IMR-90 (cell line): ENCODE measurements around the gene MT1A. TPM values are rescaled to one million over a fixed set of nuclear protein-coding genes. Genes with fewer than 3 reads are reported as not detected.

Experiments
- ATAC-seq: fragments of 200-7000 bp; cut with Tn5 transposase; 2 replicates; pipeline ENCODE4 v1.9.1; 2020; ENCODE audit warnings: low read depth, mild to moderate bottlenecking, moderate library complexity
- BruUV-seq: library from RNA; stranded (reverse); fragments of 400-500 nt; replicated peaks from 2 replicates; lab custom pipeline; 2021; lab: Mats Ljungman, UMichigan
- CTCF ChIA-PET: fragments of 300-600 bp; formaldehyde crosslinking; extraction: SDS; loops from one replicate; lab custom pipeline; 2021; ENCODE audit warnings: antibody characterized with exemption; lab: Yijun Ruan, JAX
- POLR2A ChIA-PET: fragments of 300-600 bp; sonication (Branson Sonifier 250); formaldehyde crosslinking; loops from one replicate; lab custom pipeline; 2022; ENCODE audit warnings: antibody characterized with exemption; ENCODE audit not compliant: unreplicated experiment; lab: Charles Lee
- DNase-seq: peaks from one replicate; pipeline ENCODE4 v3.0.0; 2013
- H2AFZ ChIP-seq: replicated peaks from 2 replicates; pipeline ENCODE3; 2013; ENCODE audit warnings: low read length, mild to moderate bottlenecking; ENCODE audit not compliant: poor library complexity
- H2AK5ac ChIP-seq: 2 replicates; pipeline ENCODE4 v1.6.1; 2013; ENCODE audit warnings: low read depth, low read length, inconsistent platforms
- H2AK9ac ChIP-seq: replicated peaks from 2 replicates; pipeline ENCODE3; 2013; ENCODE audit warnings: mild to moderate bottlenecking, low read depth, low read length, moderate library complexity; ENCODE audit not compliant: poor library complexity
- H2BK120ac ChIP-seq: 2 replicates; pipeline ENCODE4 v1.6.1; 2013; ENCODE audit warnings: low read depth, low read length, inconsistent platforms
- H2BK15ac ChIP-seq: 3 replicates; pipeline ENCODE4 v1.6.1; 2013; ENCODE audit warnings: low read depth, low read length, inconsistent platforms
- H2BK20ac ChIP-seq: 2 replicates; pipeline ENCODE4 v1.6.1; 2013; ENCODE audit warnings: low read depth, mild to moderate bottlenecking, inconsistent platforms, low read length, moderate library complexity
- H2BK5ac ChIP-seq: 2 replicates; pipeline ENCODE4 v1.6.1; 2013; ENCODE audit warnings: mild to moderate bottlenecking, low read depth, low read length, inconsistent platforms; ENCODE audit not compliant: poor library complexity, severe bottlenecking
- H3K14ac ChIP-seq: replicated peaks from 2 replicates; pipeline ENCODE4 v1.6.1; 2013; ENCODE audit warnings: low read depth, low read length, inconsistent platforms
- H3K18ac ChIP-seq: 2 replicates; pipeline ENCODE4 v1.6.1; 2013; ENCODE audit warnings: low read depth, low read length, control low read depth
- H3K23ac ChIP-seq: 2 replicates; pipeline ENCODE4 v1.6.1; 2013; ENCODE audit warnings: low read depth, low read length, inconsistent platforms
- H3K27ac ChIP-seq: 2 replicates; pipeline ENCODE4 v1.5.1; 2013; ENCODE audit warnings: mild to moderate bottlenecking, control low read depth, low read length; ENCODE audit not compliant: insufficient read depth
- H3K27me3 ChIP-seq: 2 replicates; pipeline ENCODE4 v1.6.1; 2013; ENCODE audit warnings: low read length; ENCODE audit not compliant: control insufficient read depth, insufficient read depth
- H3K36me3 ChIP-seq: 2 replicates; pipeline ENCODE4 v1.6.1; 2013; ENCODE audit warnings: low read length, mixed read lengths; ENCODE audit not compliant: control insufficient read depth, insufficient read depth
- H3K4ac ChIP-seq: 2 replicates; pipeline ENCODE4 v1.6.1; 2013; ENCODE audit warnings: low read depth, low read length, inconsistent platforms
- H3K4me1 ChIP-seq: 2 replicates; pipeline ENCODE4 v1.6.1; 2013; ENCODE audit warnings: low read length, mixed read lengths; ENCODE audit not compliant: control insufficient read depth, insufficient read depth
- H3K4me2 ChIP-seq: 2 replicates; pipeline ENCODE4 v1.6.1; 2013; ENCODE audit warnings: low read depth, mild to moderate bottlenecking, control low read depth, low read length, moderate library complexity
- H3K4me3 ChIP-seq: 2 replicates; pipeline ENCODE4 v1.5.1; 2013; ENCODE audit warnings: low read depth, mild to moderate bottlenecking, control low read depth, low read length, moderate library complexity; ENCODE audit not compliant: insufficient read depth
- H3K56ac ChIP-seq: 2 replicates; pipeline ENCODE4 v1.6.1; 2013; ENCODE audit warnings: low read length, inconsistent platforms; ENCODE audit not compliant: insufficient read depth; ENCODE audit errors: extremely low read depth
- H3K79me1 ChIP-seq, 2 experiments: 2 replicates each; pipeline ENCODE4 v1.6.1; 2013; ENCODE audit warnings: low read length in 2 of 2, inconsistent platforms in 1 of 2, low read depth in 1 of 2
- H3K9ac ChIP-seq: 2 replicates; pipeline ENCODE4 v1.6.1; 2013; ENCODE audit warnings: low read depth, low read length, control low read depth
- H3K9me1 ChIP-seq: 2 replicates; pipeline ENCODE4 v1.6.1; 2013; ENCODE audit warnings: low read length, inconsistent platforms; ENCODE audit not compliant: insufficient read depth
- H3K9me3 ChIP-seq: 2 replicates; pipeline ENCODE4 v1.6.1; 2013; ENCODE audit warnings: low read length; ENCODE audit not compliant: control insufficient read depth, insufficient read depth
- H4K20me1 ChIP-seq: 2 replicates; pipeline ENCODE4 v1.6.1; 2013; ENCODE audit warnings: low read length, inconsistent platforms; ENCODE audit not compliant: insufficient read depth
- H4K5ac ChIP-seq: 2 replicates; pipeline ENCODE4 v1.6.1; 2013; ENCODE audit warnings: mild to moderate bottlenecking, low read depth, low read length, control low read depth
- H4K8ac ChIP-seq, 2 experiments: 2 replicates each; pipeline ENCODE4 v1.6.1; 2013; ENCODE audit warnings: low read depth in 2 of 2, low read length in 2 of 2, control low read depth in 1 of 2, inconsistent platforms in 1 of 2
- H4K91ac ChIP-seq: 2 replicates; pipeline ENCODE4 v1.6.1; 2013; ENCODE audit warnings: low read depth, low read length, inconsistent platforms; ENCODE audit not compliant: insufficient read depth
- ELK1 ChIP-seq: fragments of 150-350 bp; IDR thresholded peaks from 2 replicates; pipeline ENCODE4 v1.6.1; 2016; ENCODE audit warnings: low read depth, mild to moderate bottlenecking, low read length, moderate library complexity, borderline replicate concordance
- FOS ChIP-seq: fragments of 150-350 bp; IDR thresholded peaks from 2 replicates; pipeline ENCODE4 v1.6.1; 2016; ENCODE audit warnings: low read depth, low read length
- MXI1 ChIP-seq: IDR thresholded peaks from 2 replicates; pipeline ENCODE4 v1.6.1; 2012; ENCODE audit warnings: low read depth, mild to moderate bottlenecking, low read length, moderate library complexity, borderline replicate concordance
- NFE2L2 ChIP-seq: fragments of 150-350 bp; IDR thresholded peaks from 2 replicates; pipeline ENCODE4 v1.6.1; 2016; ENCODE audit warnings: low read depth, mild to moderate bottlenecking, low read length
- USF2 ChIP-seq: fragments of 150-350 bp; IDR thresholded peaks from 2 replicates; pipeline ENCODE4 v1.6.1; 2017; ENCODE audit warnings: mild to moderate bottlenecking, antibody characterized with exemption, low read length, low read depth
- WGBS, 2 experiments: methylation state at CpG; one replicate each; pipeline versions ENCODE4 v1.1.5 to v1.1.7; 2013; ENCODE audit warnings: missing lambda C conversion rate in 2 of 2; ENCODE audit not compliant: insufficient read length in 1 of 2; ENCODE audit errors: extremely low coverage in 2 of 2; 5-methylcytosine and 5-hydroxymethylcytosine counted together
- dilution Hi-C: fragments of 300-500 bp; cut with HindIII; formaldehyde crosslinking; loops from one replicate; pipeline ENCODE4 v1.14.3; 2018; ENCODE audit warnings: low sequenced_read_pairs; ENCODE audit not compliant: unreplicated experiment
- in situ Hi-C: fragments of 300-500 bp; cut with MboI; formaldehyde crosslinking; loops from 3 replicates; pipeline ENCODE4 v1.14.3; 2019; ENCODE audit warnings: low sequenced_read_pairs, inconsistent platforms, mixed read lengths
- intact Hi-C: fragments of 100-400 bp; cut with micrococcal nuclease; formaldehyde crosslinking; loops from 2 replicates; pipeline ENCODE4 v1.10.0; 2022
- polyA plus RNA-seq, 3 experiments: library from polyadenylated mRNA; depleted of rRNA; stranded (reverse); fragments of >200 nt; gene quantifications; 2 replicates each; pipeline ENCODE4 v1.2.3, GENCODE V29; 2012; ENCODE audit warnings: low replicate concordance in 1 of 3
- total RNA-seq: library from RNA; depleted of rRNA; stranded (reverse); fragments of >200 nt; gene quantifications from 2 replicates; pipeline ENCODE4 v1.2.3, GENCODE V29; 2012

MT1A gene
- total and polyA plus RNA-seq, 2 of the 4 experiments (the other 2 are of a cell fraction) = 1.6 TPM; not detected in 1

GRCh38 chr16:56652600-56652999, 14.1 kb downstream of the MT1A start:
- Histone ChIP-seq H2BK5ac (no peak overlapping the region), H2AK9ac (no peak overlapping the region), H2BK120ac (no peak overlapping the region), H2BK20ac (no peak overlapping the region), H3K36me3 (no peaks in the 10 kb centered on the region), H3K4me3 (no peak overlapping the region), H3K4me1 (no peaks in the 10 kb centered on the region), H4K8ac (no peak overlapping the region), H2BK15ac (no peak overlapping the region), H3K18ac (no peak overlapping the region), H3K9me1 (0 out of 2 replicates have a peak, but pooled peaks cover under 1% of the 10 kb centered on the region), H3K4ac (no peak overlapping the region), H2AK5ac (no peak overlapping the region), H3K4me2 (no peak overlapping the region), H3K79me1 (no peaks in the 10 kb centered on the region), H4K91ac (no peak overlapping the region), H3K27me3 (peaks cover 73% of the 10 kb centered on the region), H4K20me1 (no peaks in the 10 kb centered on the region; the same call in 1 of the 2 replicates), H3K9ac (no peak overlapping the region), H4K5ac (no peak overlapping the region), H2AFZ (no peak overlapping the region), H3K9me3 (no peaks in the 10 kb centered on the region), H3K27ac (no peak overlapping the region), H3K14ac (no peak overlapping the region), H3K56ac (no peak overlapping the region), H3K23ac (no peak overlapping the region)
- ATAC-seq (no peak), DNase-seq (no peak)
- TF ChIP-seq USF2 (no peak), FOS (no peak), ELK1 (no peak), NFE2L2 (no peak), MXI1 (no peak)
- WGBS, 2 experiments = no CpG with 5 or more reads among the region's 1 CpG
- dilution Hi-C loops = no loop called here
- in situ Hi-C loops = no loop called here
- intact Hi-C loops = no loop called here
- no TSS peak for BruUV-seq
- ChIA-PET CTCF (no interaction called here), POLR2A (no interaction called here)
